Progenitor cell of endocrine pancreas (in vitro differentiated cells): Measurements from ENCODE around the gene HSPB6. TPM values are rescaled to one million over a fixed set of nuclear protein-coding genes. Genes with fewer than 3 reads are reported as not detected.
"Not testable (repeated sequence)": the region's sequence is repeated elsewhere in the genome, so short reads cannot be mapped to it uniquely, and the experiment has no call there.

Source experiments
- DNase-seq: peaks from one replicate; pipeline ENCODE4 v3.0.0; 2021; ENCODE audit warnings: low spot score; ENCODE audit not compliant: unreplicated experiment
- H3K27ac Mint-ChIP-seq: 2 replicates; pipeline ENCODE4 v1.8.0; 2021; ENCODE audit warnings: mild to moderate bottlenecking, moderate library complexity, mixed read lengths
- H3K27me3 Mint-ChIP-seq: 2 replicates; pipeline ENCODE4 v1.8.0; 2021; ENCODE audit warnings: mixed read lengths
- H3K36me3 Mint-ChIP-seq: 2 replicates; pipeline ENCODE4 v1.8.0; 2022; ENCODE audit warnings: mixed read lengths; ENCODE audit not compliant: insufficient read depth
- H3K4me1 Mint-ChIP-seq: 2 replicates; pipeline ENCODE4 v1.8.0; 2021; ENCODE audit warnings: low read depth, mixed read lengths
- H3K4me3 Mint-ChIP-seq: 2 replicates; pipeline ENCODE4 v1.8.0; 2021; ENCODE audit warnings: low read depth, mild to moderate bottlenecking, moderate library complexity, mixed read lengths
- H3K9me3 Mint-ChIP-seq: 2 replicates; pipeline ENCODE4 v1.8.0; 2021; ENCODE audit warnings: low read depth, mixed read lengths
- CTCF ChIP-seq: fragments of 200-600 bp; sonication (generic); IDR thresholded peaks from one replicate; pipeline ENCODE4 v1.5.0; 2021; ENCODE audit warnings: antibody characterized with exemption, mild to moderate bottlenecking; ENCODE audit not compliant: unreplicated experiment
- total RNA-seq: library from RNA; stranded (reverse); gene quantifications from 2 replicates; pipeline ENCODE4 v1.2.1, GENCODE V29; 2021

Gene HSPB6
- total RNA-seq, 1 donor from 2014 or later: not detected

- no peak for TF ChIP-seq CTCF
- H3K9me3 Mint-ChIP-seq: no peaks in the 10 kb centered on the region
- no peak for DNase-seq
- H3K4me3 Mint-ChIP-seq: no peak overlapping the region
- no peaks in the 10 kb centered on the region for H3K4me1 Mint-ChIP-seq
- H3K27ac Mint-ChIP-seq: no peak overlapping the region
- H3K36me3 Mint-ChIP-seq: peaks cover 30% of the 10 kb centered on the region
- no peaks in the 10 kb centered on the region for H3K27me3 Mint-ChIP-seq
Observed at GRCh38 chr19:35727956-35728706, 28.7 kb downstream of the HSPB6 start.

- Mint-ChIP-seq H3K27me3 (no peaks in the 10 kb centered on the region), H3K27ac (no peak overlapping the region), H3K36me3 (peaks cover 30% of the 10 kb centered on the region), H3K9me3 (no peaks in the 10 kb centered on the region), H3K4me3 (no peak overlapping the region), H3K4me1 (no peaks in the 10 kb centered on the region)
- DNase-seq: no peak
- no peak for TF ChIP-seq CTCF
Observed at GRCh38 chr19:35727053-35727955, 29.5 kb downstream of the HSPB6 start.

GRCh38 chr19:35725216-35725861, 31.5 kb downstream of the HSPB6 start:
- no peak for TF ChIP-seq CTCF
- Mint-ChIP-seq H3K36me3 (peaks cover 27% of the 10 kb centered on the region), H3K9me3 (no peaks in the 10 kb centered on the region), H3K4me1 (no peaks in the 10 kb centered on the region), H3K27me3 (no peaks in the 10 kb centered on the region), H3K4me3 (no peak overlapping the region), H3K27ac (no peak overlapping the region)
- no peak for DNase-seq

DNA sequence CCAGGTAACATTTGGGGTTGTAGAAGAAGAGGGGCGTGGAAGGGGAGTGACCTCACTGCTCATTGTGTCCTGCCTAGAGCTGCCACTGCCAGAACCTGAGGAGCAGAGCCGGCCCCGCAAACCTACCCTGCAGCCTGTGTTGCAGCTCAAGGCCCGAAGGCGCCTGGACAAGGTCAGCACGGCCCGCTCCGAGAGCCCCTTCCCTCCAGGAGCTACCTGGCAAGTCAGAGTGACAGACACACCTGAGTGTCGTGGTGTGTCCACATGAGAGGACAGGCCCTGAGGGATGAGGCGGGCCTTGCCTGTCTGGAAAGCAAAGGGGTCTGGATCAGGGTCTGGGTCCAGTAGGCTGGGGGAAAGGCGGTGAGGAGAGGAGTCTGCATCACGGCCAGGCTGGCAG, 32.3 kb downstream of the HSPB6 start:
- Mint-ChIP-seq H3K4me3 (no peak overlapping the region), H3K9me3 (no peaks in the 10 kb centered on the region), H3K36me3 (peaks cover 25% of the 10 kb centered on the region), H3K27ac (no peak overlapping the region), H3K4me1 (peaks cover under 1% of the 10 kb centered on the region), H3K27me3 (no peaks in the 10 kb centered on the region)
- no peak for TF ChIP-seq CTCF
- DNase-seq: no peak

DNA sequence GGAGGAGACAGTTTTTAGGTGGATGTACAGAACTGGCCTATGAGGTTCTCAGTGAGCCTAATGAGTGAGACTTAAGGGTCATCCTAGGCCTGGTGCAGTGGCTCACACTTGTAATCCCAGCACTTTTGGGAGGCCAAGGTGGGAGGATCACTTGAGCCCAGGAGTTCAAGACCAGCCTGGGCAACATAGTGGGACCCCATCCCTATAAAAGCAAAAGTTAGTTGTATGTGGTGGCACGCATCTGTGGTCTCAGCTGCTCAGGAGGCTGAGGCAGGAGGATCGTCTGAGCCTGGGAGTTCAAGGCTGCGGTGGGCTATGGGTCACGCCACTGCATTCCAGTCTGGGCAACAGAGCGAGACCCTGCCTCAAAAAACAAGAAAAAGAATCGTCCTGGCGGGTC, 32.7 kb downstream of the HSPB6 start:
- not testable (repeated sequence) for H3K27ac Mint-ChIP-seq, H3K9me3 Mint-ChIP-seq, H3K4me3 Mint-ChIP-seq, H3K27me3 Mint-ChIP-seq, DNase-seq, H3K4me1 Mint-ChIP-seq
- peaks cover 21% of the 10 kb centered on the region for H3K36me3 Mint-ChIP-seq
